Common myeloid progenitor, CD34-positive (primary cell): Measurements from ENCODE around the gene CADPS.

Source experiments
- CTCF ChIA-PET: fragments of 350-600 bp; sonication (Branson Sonifier 250); formaldehyde crosslinking; loops from one replicate; lab custom pipeline; 2021; ENCODE audit warnings: antibody characterized with exemption; lab: Charles Lee
- POLR2A ChIA-PET: fragments of 350-600 bp; sonication (Branson Sonifier 250); formaldehyde crosslinking; loops from one replicate; lab custom pipeline; 2021; ENCODE audit warnings: antibody characterized with exemption; lab: Charles Lee
- DNase-seq, 3 donors: peaks; one replicate each; pipeline versions ENCODE4 v3.0.0 to v3.0.0-alpha.2; 2013
- H3K27ac ChIP-seq, 2 experiments: 1 replicate in 1 of 2; 2 replicates in 1 of 2; pipeline ENCODE4 v1.7.0; 2013; ENCODE audit warnings: inconsistent platforms in 2 of 2, low read length in 2 of 2, mild to moderate bottlenecking in 2 of 2, low read depth in 1 of 2, moderate library complexity in 1 of 2; ENCODE audit not compliant: severe bottlenecking in 2 of 2, insufficient read depth in 1 of 2, poor library complexity in 1 of 2
- H3K27me3 ChIP-seq, 5 experiments: replicated peaks in 2 of 5; 1 replicate in 3 of 5; 2 replicates in 2 of 5; pipeline versions ENCODE4 v1.6.1 to v1.7.0; 2013; ENCODE audit warnings: low read length in 4 of 5, mild to moderate bottlenecking in 2 of 5, moderate library complexity in 2 of 5, inconsistent platforms in 1 of 5; ENCODE audit not compliant: insufficient read depth in 5 of 5, control insufficient read depth in 4 of 5
- H3K36me3 ChIP-seq, 4 experiments: 1 replicate in 2 of 4; 2 replicates in 2 of 4; pipeline versions ENCODE4 v1.6.1 to v1.7.0; 2013; ENCODE audit warnings: low read length in 3 of 4, control low read depth in 1 of 4, mild to moderate bottlenecking in 1 of 4; ENCODE audit not compliant: control insufficient read depth in 4 of 4, insufficient read depth in 4 of 4
- H3K4me1 ChIP-seq, 4 experiments: 1 replicate in 3 of 4; 2 replicates in 1 of 4; pipeline versions ENCODE4 v1.6.1 to v1.7.1; 2013; ENCODE audit warnings: low read length in 3 of 4, mild to moderate bottlenecking in 3 of 4, control low read depth in 1 of 4, inconsistent platforms in 1 of 4, moderate library complexity in 1 of 4; ENCODE audit not compliant: control insufficient read depth in 4 of 4, insufficient read depth in 4 of 4; ENCODE audit errors: control extremely low read depth in 1 of 4
- H3K4me3 ChIP-seq, 7 experiments: 1 replicate in 4 of 7; 2 replicates in 3 of 7; pipeline versions ENCODE4 v1.5.1 to v1.7.0; 2013; ENCODE audit warnings: mild to moderate bottlenecking in 7 of 7, low read length in 6 of 7, moderate library complexity in 6 of 7, inconsistent platforms in 2 of 7, low read depth in 2 of 7, control low read depth in 1 of 7; ENCODE audit not compliant: insufficient read depth in 4 of 7, control insufficient read depth in 1 of 7; ENCODE audit errors: extremely low read depth in 1 of 7
- H3K9me3 ChIP-seq, 5 experiments: 1 replicate in 4 of 5; 2 replicates in 1 of 5; pipeline versions ENCODE4 v1.6.1 to v1.7.1; 2013; ENCODE audit warnings: low read length in 4 of 5, mild to moderate bottlenecking in 2 of 5, inconsistent platforms in 1 of 5, low read depth in 1 of 5, moderate library complexity in 1 of 5; ENCODE audit not compliant: control insufficient read depth in 4 of 5, insufficient read depth in 2 of 5; ENCODE audit errors: control extremely low read depth in 1 of 5
- WGBS: methylation state at CpG from one replicate; pipeline ENCODE4 v1.1.5; 2013; ENCODE audit not compliant: insufficient coverage; 5-methylcytosine and 5-hydroxymethylcytosine counted together

The CADPS gene

GRCh38 chr3:62356356-62356755 lies 518.9 kb downstream of the CADPS start:
- Histone ChIP-seq H3K4me1 (no peaks in the 10 kb centered on the region), H3K27me3 (peaks cover 10 to 48% (median 10%) of the 10 kb centered on the region in 5 experiments), H3K27ac (no peak overlapping the region), H3K4me3 (no peak overlapping the region), H3K36me3 (no peaks in the 10 kb centered on the region), H3K9me3 (no peaks in the 10 kb centered on the region)
- ChIA-PET POLR2A (no interaction called here), CTCF (no interaction called here)
- no peak for DNase-seq

- Histone ChIP-seq H3K36me3 (no peaks in the 10 kb centered on the region), H3K9me3 (no peaks in the 10 kb centered on the region), H3K4me3 (no peak overlapping the region), H3K27ac (no peak overlapping the region), H3K4me1 (no peaks in the 10 kb centered on the region), H3K27me3 (peaks cover 10 to 45% (median 11%) of the 10 kb centered on the region in 5 experiments)
- POLR2A ChIA-PET, result no interaction called here
- CTCF ChIA-PET, result no interaction called here
- no peak for DNase-seq
- 75% methylated on average over 3 of the region's 3 CpGs for WGBS
Observed at GRCh38 chr3:62355703-62356102, 519.5 kb downstream of the CADPS start.
